Activated CD4-positive, alpha-beta memory T cell treated with anti-CD3 and anti-CD28 coated beads, Interleukin-2, amount 10 ng/mL, durations not matched to agents 7 days and 5 days (primary cell): ENCODE measurements around the gene TACO1. TPM values are rescaled to one million over a fixed set of nuclear protein-coding genes. Genes with fewer than 3 reads are reported as not detected.

Source experiments
- CTCF ChIA-PET: fragments of 350-600 bp; sonication (Branson Sonifier 250); formaldehyde crosslinking; loops from one replicate; lab custom pipeline; 2021; ENCODE audit warnings: antibody characterized with exemption, inconsistent platforms; lab: Charles Lee
- POLR2A ChIA-PET: fragments of 350-600 bp; sonication (Branson Sonifier 250); formaldehyde crosslinking; loops from one replicate; lab custom pipeline; 2021; ENCODE audit warnings: antibody characterized with exemption; lab: Charles Lee
- DNase-seq: peaks from one replicate; pipeline ENCODE4 v3.0.0-alpha.2; 2020
- H3K27ac Mint-ChIP-seq: one replicate; pipeline ENCODE4 v1.8.0; 2021; ENCODE audit warnings: mild to moderate bottlenecking, mixed read lengths
- H3K27me3 Mint-ChIP-seq: one replicate; pipeline ENCODE4 v1.8.0; 2021; ENCODE audit warnings: mixed read lengths
- H3K36me3 Mint-ChIP-seq: one replicate; pipeline ENCODE4 v1.8.0; 2021; ENCODE audit warnings: low read depth, mixed read lengths
- H3K4me1 Mint-ChIP-seq: one replicate; pipeline ENCODE4 v1.8.0; 2021; ENCODE audit warnings: mixed read lengths
- H3K4me3 Mint-ChIP-seq: one replicate; pipeline ENCODE4 v1.8.0; 2021; ENCODE audit warnings: mild to moderate bottlenecking, mixed read lengths
- H3K9me3 Mint-ChIP-seq: one replicate; pipeline ENCODE4 v1.8.0; 2021; ENCODE audit warnings: mixed read lengths
- total RNA-seq, 2 experiments: library from RNA; stranded (reverse); gene quantifications; one replicate each; pipeline ENCODE4 v1.2.3, GENCODE V29; 2021

TACO1 gene
- total RNA-seq, 2 experiments from 2014 or later = 26.7 to 27.9 TPM

- POLR2A ChIA-PET = interaction anchor here (1.1 kb wide), 1 partner anchor 28 kb away, joined by 3 read pairs; the partner anchor contains the start of gene DCAF7
- H3K36me3 Mint-ChIP-seq = peaks cover 43% of the 10 kb centered on the region
- H3K9me3 Mint-ChIP-seq = no peaks in the 10 kb centered on the region
- no peak overlapping the region for H3K4me3 Mint-ChIP-seq
- peaks cover 3% of the 10 kb centered on the region for H3K4me1 Mint-ChIP-seq
- CTCF ChIA-PET = interaction anchor here (1.7 kb wide), 1 partner anchor 34 kb away, joined by 5 read pairs; no protein-coding TSS in a partner anchor
- H3K27me3 Mint-ChIP-seq = no peaks in the 10 kb centered on the region
- no peak overlapping the region for H3K27ac Mint-ChIP-seq
- no peak for DNase-seq
Measured at GRCh38 chr17:63578027-63578768, 22.5 kb upstream of the TACO1 start.

- Mint-ChIP-seq H3K27me3 (no peaks in the 10 kb centered on the region), H3K9me3 (no peaks in the 10 kb centered on the region), H3K4me3 (no peak overlapping the region), H3K27ac (no peak overlapping the region), H3K36me3 (peaks cover 48% of the 10 kb centered on the region), H3K4me1 (peaks cover 3% of the 10 kb centered on the region)
- DNase-seq = no peak
- ChIA-PET POLR2A (interaction anchor here (1.1 kb wide), 1 partner anchor 28 kb away, joined by 3 read pairs; the partner anchor contains the start of gene DCAF7), CTCF (interaction anchor here (1.7 kb wide), 1 partner anchor 34 kb away, joined by 5 read pairs; no protein-coding TSS in a partner anchor)
Measured at GRCh38 chr17:63578769-63579111, 22.0 kb upstream of the TACO1 start.

- H3K9me3 Mint-ChIP-seq = no peaks in the 10 kb centered on the region
- no peak for DNase-seq
- peaks cover 6% of the 10 kb centered on the region for H3K4me1 Mint-ChIP-seq
- peaks cover 48% of the 10 kb centered on the region for H3K36me3 Mint-ChIP-seq
- no peak overlapping the region for H3K4me3 Mint-ChIP-seq
- ChIA-PET POLR2A (interaction anchor here (1.1 kb wide), 1 partner anchor 29 kb away, joined by 3 read pairs; the partner anchor contains the start of gene DCAF7), CTCF (interaction anchor here (0.6 to 1.7 kb wide), 2 partner anchors 33 to 130 kb away, joined by 5 read pairs; no protein-coding TSS in a partner anchor)
- H3K27me3 Mint-ChIP-seq = no peaks in the 10 kb centered on the region
- H3K27ac Mint-ChIP-seq = no peak overlapping the region
Measured at GRCh38 chr17:63579633-63580032, 21.1 kb upstream of the TACO1 start.

GRCh38 chr17:63587770-63588169 is 12.9 kb upstream of the TACO1 start:
- CTCF ChIA-PET = interaction anchor here (0.7 kb wide), 1 partner anchor 80 kb away, joined by 3 read pairs; no protein-coding TSS in a partner anchor
- Mint-ChIP-seq H3K4me1 (peaks cover 19% of the 10 kb centered on the region), H3K27ac (no peak overlapping the region), H3K4me3 (no peak overlapping the region), H3K27me3 (no peaks in the 10 kb centered on the region), H3K36me3 (peaks cover 76% of the 10 kb centered on the region), H3K9me3 (no peaks in the 10 kb centered on the region)
- no peak for DNase-seq
- POLR2A ChIA-PET = no interaction called here

GRCh38 chr17:63588797-63589196 is 11.9 kb upstream of the TACO1 start:
- no peak for DNase-seq
- no peaks in the 10 kb centered on the region for H3K27me3 Mint-ChIP-seq
- no peaks in the 10 kb centered on the region for H3K9me3 Mint-ChIP-seq
- POLR2A ChIA-PET = no interaction called here
- peaks cover 18% of the 10 kb centered on the region for H3K4me1 Mint-ChIP-seq
- H3K36me3 Mint-ChIP-seq = peaks cover 71% of the 10 kb centered on the region
- no peak overlapping the region for H3K4me3 Mint-ChIP-seq
- H3K27ac Mint-ChIP-seq = no peak overlapping the region
- CTCF ChIA-PET = no interaction called here

- no peaks in the 10 kb centered on the region for H3K27me3 Mint-ChIP-seq
- H3K4me1 Mint-ChIP-seq = peaks cover 16% of the 10 kb centered on the region
- no peak overlapping the region for H3K27ac Mint-ChIP-seq
- H3K4me3 Mint-ChIP-seq = no peak overlapping the region
- DNase-seq = no peak
- H3K9me3 Mint-ChIP-seq = no peaks in the 10 kb centered on the region
- CTCF ChIA-PET = no interaction called here
- POLR2A ChIA-PET = interaction anchor here (1.4 kb wide), 1 partner anchor 39 kb away, joined by 4 read pairs; the partner anchor contains the start of gene DCAF7
- peaks cover 69% of the 10 kb centered on the region for H3K36me3 Mint-ChIP-seq
Measured at GRCh38 chr17:63589646-63590045, 11.0 kb upstream of the TACO1 start.

GRCh38 chr17:63592797-63593196 is 7.9 kb upstream of the TACO1 start:
- Mint-ChIP-seq H3K4me1 (peaks cover 22% of the 10 kb centered on the region), H3K27me3 (no peaks in the 10 kb centered on the region), H3K27ac (no peak overlapping the region), H3K4me3 (no peak overlapping the region), H3K9me3 (no peaks in the 10 kb centered on the region), H3K36me3 (peaks cover 52% of the 10 kb centered on the region)
- ChIA-PET CTCF (interaction anchor here (1.5 kb wide), 1 partner anchor 19 kb away, joined by 4 read pairs; no protein-coding TSS in a partner anchor), POLR2A (interaction anchor here (0.8 kb wide), 1 partner anchor 43 kb away, joined by 4 read pairs; the partner anchor contains the start of gene DCAF7)
- DNase-seq = no peak

- Mint-ChIP-seq H3K27ac (no peak overlapping the region), H3K4me3 (no peak overlapping the region), H3K4me1 (peaks cover 36% of the 10 kb centered on the region), H3K36me3 (peaks cover 32% of the 10 kb centered on the region), H3K9me3 (no peaks in the 10 kb centered on the region), H3K27me3 (no peaks in the 10 kb centered on the region)
- ChIA-PET POLR2A (no interaction called here), CTCF (no interaction called here)
- no peak for DNase-seq
Measured at GRCh38 chr17:63595132-63595531, 5.6 kb upstream of the TACO1 start.

- ChIA-PET POLR2A (interaction anchor here (1.0 to 1.8 kb wide), 7 partner anchors 10 to 158 kb away, joined by 3 to 16 read pairs (median 4); partner anchors contain the start of genes DCAF7 and MAP3K3), CTCF (interaction anchor here (0.8 to 2.0 kb wide), 3 partner anchors 14 to 171 kb away, joined by 3 to 5 read pairs (median 4); no protein-coding TSS in a partner anchor)
- Mint-ChIP-seq H3K27me3 (no peaks in the 10 kb centered on the region), H3K36me3 (peaks cover 16% of the 10 kb centered on the region), H3K4me1 (peaks cover 48% of the 10 kb centered on the region), H3K9me3 (no peaks in the 10 kb centered on the region), H3K27ac (peak overlapping the region; percentile 77), H3K4me3 (no peak overlapping the region)
- DNase-seq = no peak
Measured at GRCh38 chr17:63596856-63597586, 3.7 kb upstream of the TACO1 start.

GRCh38 chr17:63598281-63598680 is 2.4 kb upstream of the TACO1 start:
- POLR2A ChIA-PET = interaction anchor here (1.6 to 1.8 kb wide), 2 partner anchors 24 to 48 kb away, joined by 5 to 16 read pairs; partner anchors contain the start of genes DCAF7 and MAP3K3

GRCh38 chr17:63601439-63602371 is 1.0 kb downstream of the TACO1 start:
- POLR2A ChIA-PET = interaction anchor here (0.6 to 4.3 kb wide), 13 partner anchors 9 to 226 kb away, joined by 3 to 49 read pairs (median 4); partner anchors contain the start of genes CYB561, DCAF7 and MAP3K3
- no peak for DNase-seq
- peak overlapping the region; percentile 97 for H3K4me3 Mint-ChIP-seq
- CTCF ChIA-PET = interaction anchor here (0.7 to 3.2 kb wide), 9 partner anchors 10 to 1585 kb away, joined by 3 to 35 read pairs (median 3); no protein-coding TSS in a partner anchor
- peaks cover 20% of the 10 kb centered on the region for H3K36me3 Mint-ChIP-seq
- H3K27ac Mint-ChIP-seq = peak overlapping the region; percentile 92
- H3K4me1 Mint-ChIP-seq = peaks cover 50% of the 10 kb centered on the region
- no peaks in the 10 kb centered on the region for H3K9me3 Mint-ChIP-seq
- H3K27me3 Mint-ChIP-seq = no peaks in the 10 kb centered on the region

More at GRCh38 chr17:63598281-63598680, 2.4 kb upstream of the TACO1 start:
- Mint-ChIP-seq H3K27me3 (no peaks in the 10 kb centered on the region), H3K9me3 (no peaks in the 10 kb centered on the region), H3K4me3 (no peak overlapping the region), H3K4me1 (peaks cover 55% of the 10 kb centered on the region), H3K27ac (peak overlapping the region; percentile 59), H3K36me3 (peaks cover 10% of the 10 kb centered on the region)
- no peak for DNase-seq
- CTCF ChIA-PET = interaction anchor here (1.3 kb wide), 1 partner anchor 163 kb away, joined by 3 read pairs; no protein-coding TSS in a partner anchor
